ENCODE measurements around the gene C9.
"Not testable (repeated sequence)": the region's sequence is repeated elsewhere in the genome, so short reads cannot be mapped to it uniquely, and the experiment has no call there.

Gene C9

DNA sequence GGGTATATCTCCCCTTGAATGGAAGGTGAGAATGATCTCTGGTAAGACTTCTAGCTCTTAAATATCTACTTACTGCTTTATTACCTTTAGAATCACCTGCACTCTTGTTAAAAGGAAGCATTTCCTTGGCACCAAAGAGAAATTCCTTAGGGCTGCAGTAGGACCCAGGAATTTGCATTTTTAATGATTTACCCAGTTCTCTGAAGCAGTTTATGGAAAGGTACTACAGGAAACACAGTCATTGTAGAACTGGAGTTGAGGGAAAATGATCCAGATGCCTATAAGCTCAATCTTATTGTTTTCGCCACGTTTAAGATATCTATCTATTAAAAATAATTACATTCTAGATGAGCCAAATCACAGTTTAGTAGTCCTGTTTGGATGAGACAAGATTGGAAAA, 9.5 kb upstream of the C9 start:
- DNase-seq (ENCODE audit: low read depth in 1 of 2, low spot score in 1 of 2) = no peak

- no peak for DNase-seq (ENCODE audit: low read depth in 1 of 2, low spot score in 1 of 2)
These were observed 7.0 kb upstream of the C9 start for GRCh38 chr5:39371367-39371635.

DNA sequence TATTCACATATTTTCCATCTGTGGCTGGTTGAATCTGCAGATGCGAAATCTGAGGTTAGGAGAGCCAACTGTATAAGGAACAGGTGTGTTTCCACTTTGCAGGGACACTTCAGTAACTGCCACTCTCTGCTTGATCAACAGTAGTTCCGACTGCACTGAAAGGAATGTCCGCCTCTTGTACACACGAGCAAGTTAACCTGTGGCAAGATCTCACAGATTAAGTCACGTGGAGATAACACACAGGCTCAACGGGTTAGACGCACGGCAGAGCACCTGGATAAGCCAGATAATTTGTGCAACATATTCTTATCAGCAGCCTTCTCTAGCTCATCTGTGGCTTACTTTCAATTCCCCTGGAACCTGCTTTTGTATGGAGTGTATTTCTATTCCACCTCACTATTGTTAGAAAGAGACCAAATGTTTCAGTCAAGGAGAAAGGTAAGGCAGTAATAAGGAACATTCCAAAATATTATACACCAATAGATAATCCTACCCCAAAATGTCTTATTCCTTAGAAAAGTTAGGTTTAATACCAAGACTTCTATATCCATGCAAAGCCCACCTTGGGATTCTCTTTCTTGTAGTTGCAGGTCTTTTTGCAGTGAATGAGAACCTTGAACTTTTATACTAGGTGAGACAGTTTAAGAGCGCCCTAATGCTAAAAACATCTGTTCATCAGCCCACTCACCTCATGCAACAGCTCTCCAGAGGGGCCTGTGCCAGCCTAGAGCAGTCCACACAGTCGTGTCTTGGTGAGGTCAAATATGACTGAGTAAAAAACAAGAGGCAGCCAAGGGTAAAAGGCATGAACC, 6.5 kb upstream of the C9 start:
- DNase-seq (ENCODE audit: low read depth in 1 of 2, low spot score in 1 of 2) = no peak

GRCh38 chr5:39369123-39369815, 5.0 kb upstream of the C9 start:
- no peak for DNase-seq (ENCODE audit: low read depth in 1 of 2, low spot score in 1 of 2)

GRCh38 chr5:39368116-39368515, 3.8 kb upstream of the C9 start:
- DNase-seq (ENCODE audit: low read depth in 1 of 2, low spot score in 1 of 2) = no peak

GRCh38 chr5:39367711-39368110, 3.4 kb upstream of the C9 start:
- no peak for DNase-seq (ENCODE audit: low read depth in 1 of 2, low spot score in 1 of 2)

GRCh38 chr5:39363217-39363616, 1.1 kb downstream of the C9 start:
- no peak for DNase-seq (ENCODE audit: low read depth in 1 of 2, low spot score in 1 of 2)

DNA sequence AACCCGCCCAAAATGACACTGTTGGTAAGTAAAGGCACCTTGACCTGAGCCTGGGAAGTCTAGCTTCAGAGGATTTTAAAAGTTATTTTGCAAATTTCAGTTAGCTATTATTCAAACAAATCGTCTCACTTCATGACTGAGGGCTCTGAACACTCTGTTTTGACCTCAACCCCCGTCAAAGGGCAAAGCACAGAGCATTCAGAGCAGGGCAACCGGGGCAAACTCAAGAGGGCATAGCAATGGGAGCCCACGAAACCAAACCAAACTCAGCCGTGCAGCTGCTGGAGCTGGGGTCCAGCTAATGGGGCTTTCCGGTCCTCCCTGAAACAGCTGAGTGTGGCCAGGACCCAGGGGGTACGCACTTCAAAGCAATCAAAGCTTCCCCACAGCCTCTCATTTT, 1.6 kb downstream of the C9 start:
- no peak for DNase-seq (ENCODE audit: low read depth in 1 of 2, low spot score in 1 of 2)

- no peak for DNase-seq (ENCODE audit: low read depth in 1 of 2, low spot score in 1 of 2)
These were observed 3.0 kb downstream of the C9 start for GRCh38 chr5:39361306-39361705.

- DNase-seq (ENCODE audit: low read depth in 1 of 2, low spot score in 1 of 2) = no peak
These were observed 3.7 kb downstream of the C9 start for GRCh38 chr5:39360471-39361111.

GRCh38 chr5:39356263-39356662, 8.0 kb downstream of the C9 start:
- DNase-seq (ENCODE audit: low read depth in 1 of 2, low spot score in 1 of 2) = no peak

DNA sequence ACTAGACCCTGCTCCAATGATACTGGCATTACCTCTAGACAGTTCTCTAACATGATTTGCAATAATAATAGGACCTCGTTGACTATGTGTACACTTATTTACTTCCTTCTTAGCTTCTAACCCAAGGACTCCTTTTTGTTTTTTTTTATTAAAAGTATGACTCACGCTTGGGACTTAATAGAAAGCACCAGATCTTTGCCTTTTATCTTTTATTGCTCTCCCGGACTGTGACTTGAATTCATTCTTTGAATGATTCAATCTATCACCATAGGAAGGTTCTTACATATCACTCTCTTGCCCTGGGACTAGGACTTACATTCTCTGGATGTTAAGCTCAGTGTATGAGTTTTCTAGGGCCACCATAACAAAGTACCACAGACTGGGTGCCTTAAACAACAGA, 9.0 kb downstream of the C9 start:
- DNase-seq (ENCODE audit: low read depth in 1 of 2, low spot score in 1 of 2) = no peak

DNA sequence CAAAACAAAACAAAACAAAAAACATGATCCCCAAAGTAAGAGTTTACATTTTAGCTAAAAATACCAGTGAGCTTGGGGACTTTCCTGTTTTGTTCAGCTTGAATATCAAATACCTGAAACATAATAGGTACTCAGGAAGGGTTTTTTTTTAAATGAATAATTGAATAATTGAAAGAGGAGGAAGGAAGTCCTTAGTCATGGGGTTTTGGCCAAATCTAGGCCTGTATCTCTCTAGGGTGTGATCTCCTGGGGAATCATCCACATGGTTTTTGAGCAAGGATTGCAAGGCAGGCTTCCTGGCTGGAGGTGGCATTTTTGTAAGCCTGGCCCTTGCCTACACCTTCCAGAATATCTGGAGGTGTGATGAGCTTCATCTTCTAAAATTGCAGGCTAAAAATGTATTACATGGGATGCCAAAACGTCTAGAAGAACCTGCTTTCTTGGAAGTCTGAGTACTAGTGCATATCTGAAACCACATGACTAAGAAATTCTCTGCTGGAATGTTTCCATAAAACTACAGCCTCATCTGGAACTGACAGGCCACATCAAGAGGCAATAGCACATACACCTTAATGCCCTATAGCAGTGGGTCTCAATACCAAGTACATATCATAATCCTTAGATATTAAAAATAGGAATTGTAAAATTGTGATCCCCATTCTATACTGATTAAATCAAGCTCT, 10.4 kb downstream of the C9 start:
- DNase-seq (ENCODE audit: low read depth in 1 of 2, low spot score in 1 of 2) = no peak

GRCh38 chr5:39352951-39353350, 11.3 kb downstream of the C9 start:
- no peak for DNase-seq (ENCODE audit: low read depth in 1 of 2, low spot score in 1 of 2)

DNA sequence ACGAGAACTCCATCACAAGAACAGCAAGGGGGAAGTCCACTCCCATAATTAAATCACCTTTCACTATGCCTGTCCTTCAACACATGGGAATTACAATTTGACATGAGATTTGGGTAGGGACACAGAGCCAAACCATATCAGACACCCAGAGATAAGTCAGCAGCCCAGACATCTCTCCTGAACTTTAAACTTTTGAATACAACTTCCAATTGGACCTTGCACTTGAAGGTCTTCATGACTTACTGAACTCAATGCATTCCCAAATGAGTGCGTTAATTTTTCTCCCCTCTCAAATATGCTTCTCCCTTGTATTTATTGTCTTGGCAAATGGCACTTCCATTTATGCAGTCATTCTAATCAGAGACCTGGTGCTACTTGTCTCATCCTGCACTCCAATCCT, 12.1 kb downstream of the C9 start:
- no peak for DNase-seq (ENCODE audit: low read depth in 1 of 2, low spot score in 1 of 2)

- no peak for DNase-seq (ENCODE audit: low read depth in 1 of 2, low spot score in 1 of 2)
These were observed 14.8 kb downstream of the C9 start for GRCh38 chr5:39349484-39349883.

- no peak for DNase-seq (ENCODE audit: low read depth in 1 of 2, low spot score in 1 of 2)
These were observed 21.8 kb downstream of the C9 start for GRCh38 chr5:39342460-39342859.

GRCh38 chr5:39341896-39342295, 22.4 kb downstream of the C9 start:
- DNase-seq (ENCODE audit: low read depth in 1 of 2, low spot score in 1 of 2) = no peak

DNA sequence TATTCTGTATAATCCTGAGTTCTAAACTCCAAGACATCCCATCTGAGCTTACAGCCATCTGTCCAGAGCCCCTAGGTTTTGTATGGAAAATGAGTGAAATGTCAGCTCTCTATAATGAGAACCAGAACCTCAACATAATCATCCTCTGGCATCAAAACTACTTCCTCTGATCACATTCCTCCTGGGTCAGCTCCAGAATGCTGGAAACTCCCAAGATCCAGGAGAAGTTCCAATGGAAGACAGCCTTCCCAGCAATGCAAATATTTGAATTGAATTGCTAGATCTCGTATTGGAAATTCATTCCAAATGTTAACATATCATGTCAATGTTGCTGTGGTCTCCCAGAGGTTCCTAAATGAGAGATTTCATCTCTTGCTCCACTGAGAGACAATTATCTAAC, 23.8 kb downstream of the C9 start:
- DNase-seq (ENCODE audit: low read depth in 1 of 2, low spot score in 1 of 2) = no peak

DNA sequence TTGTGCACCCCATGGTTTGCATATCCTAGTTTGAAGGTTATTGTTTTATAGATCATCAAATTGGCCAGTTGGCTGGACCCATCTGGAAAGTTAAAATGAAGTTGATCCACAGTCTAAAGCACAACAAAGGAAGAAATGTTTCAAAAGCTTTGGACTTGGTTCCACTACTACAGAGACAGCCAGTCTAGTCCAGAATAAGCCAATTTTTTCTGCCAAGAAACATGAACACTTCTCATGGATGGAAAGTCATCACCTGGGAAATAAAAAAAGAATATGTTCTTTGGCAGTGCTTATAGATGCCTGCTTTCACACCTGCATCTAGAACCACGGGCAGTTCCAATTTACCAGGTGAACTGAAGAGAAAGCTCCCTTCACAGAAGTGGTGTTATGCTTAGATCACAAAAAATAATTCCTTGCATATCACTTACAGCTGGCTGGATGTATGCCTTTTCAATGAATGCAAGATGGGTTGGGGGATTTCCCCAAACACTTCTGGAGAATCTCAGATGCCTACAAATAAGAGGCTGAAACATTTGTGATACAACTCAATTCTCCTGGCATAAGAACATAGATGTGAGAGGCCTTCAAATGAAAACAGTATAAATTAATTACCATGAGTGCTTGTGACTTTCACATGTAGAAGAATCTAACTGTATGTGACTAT, 26.9 kb downstream of the C9 start:
- no peak for DNase-seq (ENCODE audit: low read depth in 1 of 2, low spot score in 1 of 2)

DNA sequence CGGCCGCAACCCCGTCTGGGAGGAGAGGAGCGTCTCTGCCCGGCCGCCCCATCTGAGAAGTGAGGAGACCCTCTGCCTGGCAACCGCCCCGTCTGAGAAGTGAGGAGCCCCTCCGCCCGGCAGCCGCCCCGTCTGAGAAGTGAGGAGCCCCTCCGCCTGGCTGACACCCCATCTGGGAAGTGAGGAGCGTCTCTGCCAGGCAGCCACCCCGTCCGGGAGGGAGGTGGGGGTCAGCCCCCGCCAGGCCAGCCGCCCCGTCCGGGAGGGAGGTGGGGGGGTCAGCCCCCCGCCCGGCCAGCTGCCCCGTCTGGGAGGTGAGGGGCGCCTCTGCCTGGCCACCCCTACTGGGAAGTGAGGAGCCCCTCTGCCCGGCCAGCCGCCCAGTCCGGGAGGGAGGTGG, 30.0 kb downstream of the C9 start:
- not testable (repeated sequence) for DNase-seq (ENCODE audit: low read depth in 1 of 2, low spot score in 1 of 2)

DNA sequence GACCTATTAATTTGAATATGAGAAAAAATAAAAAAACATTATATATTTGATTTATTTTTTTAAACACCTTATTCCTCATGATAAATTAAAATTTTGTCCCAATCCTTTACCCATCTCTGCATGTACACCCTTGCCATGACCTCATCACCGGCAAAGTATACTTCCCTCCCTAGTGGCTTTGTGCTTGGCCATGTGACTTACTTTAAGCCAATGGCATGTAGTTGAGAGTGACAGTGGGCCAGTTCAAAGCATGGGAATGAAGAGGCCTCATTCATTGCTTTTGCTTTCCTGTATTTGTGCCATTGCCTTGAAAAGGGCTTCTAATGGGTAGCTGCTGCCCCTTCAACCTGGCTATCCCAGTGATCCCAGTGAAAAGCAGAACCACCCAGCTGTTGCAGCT, 31.2 kb downstream of the C9 start:
- DNase-seq (ENCODE audit: low read depth in 1 of 2, low spot score in 1 of 2) = no peak

All from activated CD4-positive, alpha-beta T cell treated with anti-CD3 and anti-CD28 coated beads, Interleukin-2, amount 50 U/mL, for 24 hours (primary cell).